ENCODE measurements around the gene PLEKHA7. TPM values are rescaled to one million over a fixed set of nuclear protein-coding genes. Genes with fewer than 3 reads are reported as not detected.

Gene PLEKHA7
- total RNA-seq, 1 donor from 2014 or later: 9.5 TPM

- Histone ChIP-seq H3K27ac (no peak overlapping the region), H3K27me3 (no peaks in the 10 kb centered on the region), H3K9me3 (no peaks in the 10 kb centered on the region), H3K4me3 (no peak overlapping the region), H3K36me3 (no peaks in the 10 kb centered on the region), H3K4me1 (peaks cover 0 to 4% of the 10 kb centered on the region in 2 donors)
- intact Hi-C loops (cut with DNase I): no loop called here
- DNase-seq (ENCODE audit: low spot score in 2 of 2): peak; percentile 39 to 81
- no peak for TF ChIP-seq CTCF (IDR thresholded peaks at IDR 0.05)
Measured at GRCh38 chr11:16815047-16815767, 199.0 kb downstream of the PLEKHA7 start.

GRCh38 chr11:16814410-16815046 lies 199.7 kb downstream of the PLEKHA7 start:
- intact Hi-C loops (cut with DNase I): no loop called here

GRCh38 chr11:16813126-16813525 lies 201.1 kb downstream of the PLEKHA7 start:
- no peak for TF ChIP-seq CTCF (IDR thresholded peaks at IDR 0.05)
- Histone ChIP-seq H3K9me3 (no peaks in the 10 kb centered on the region), H3K4me3 (no peak overlapping the region), H3K27ac (no peak overlapping the region), H3K27me3 (no peaks in the 10 kb centered on the region), H3K36me3 (no peaks in the 10 kb centered on the region), H3K4me1 (peaks cover 0 to 7% of the 10 kb centered on the region in 2 donors)
- intact Hi-C loops (cut with DNase I): no loop called here
- no peak for DNase-seq (ENCODE audit: low spot score in 2 of 2)

More at GRCh38 chr11:16814410-16815046, 199.7 kb downstream of the PLEKHA7 start:
- H3K9me3 ChIP-seq: no peaks in the 10 kb centered on the region
- H3K27ac ChIP-seq: no peak overlapping the region
- peaks cover 0 to 7% of the 10 kb centered on the region in 2 donors for H3K4me1 ChIP-seq
- no peak overlapping the region for H3K4me3 ChIP-seq
- H3K27me3 ChIP-seq: no peaks in the 10 kb centered on the region
- no peaks in the 10 kb centered on the region for H3K36me3 ChIP-seq
- no peak for TF ChIP-seq CTCF (IDR thresholded peaks at IDR 0.05)
- no peak for DNase-seq (ENCODE audit: low spot score in 2 of 2)

GRCh38 chr11:16812274-16812673 lies 201.9 kb downstream of the PLEKHA7 start:
- Histone ChIP-seq H3K27me3 (no peaks in the 10 kb centered on the region), H3K27ac (no peak overlapping the region), H3K4me3 (no peak overlapping the region), H3K4me1 (peaks cover 0 to 7% of the 10 kb centered on the region in 2 donors), H3K36me3 (no peaks in the 10 kb centered on the region), H3K9me3 (no peaks in the 10 kb centered on the region)
- intact Hi-C loops (cut with DNase I): no loop called here
- no peak for DNase-seq (ENCODE audit: low spot score in 2 of 2)
- TF ChIP-seq CTCF (IDR thresholded peaks at IDR 0.05): no peak

- no peak overlapping the region for H3K27ac ChIP-seq
- no peaks in the 10 kb centered on the region for H3K9me3 ChIP-seq
- no peaks in the 10 kb centered on the region for H3K36me3 ChIP-seq
- H3K4me3 ChIP-seq: no peak overlapping the region
- intact Hi-C loops (cut with DNase I): loop anchor here (2.0 kb wide), 1 partner anchor 23 kb away; no protein-coding TSS in a partner anchor
- H3K4me1 ChIP-seq: peaks cover 0 to 12% of the 10 kb centered on the region in 2 donors
- H3K27me3 ChIP-seq: no peaks in the 10 kb centered on the region
- TF ChIP-seq CTCF (IDR thresholded peaks at IDR 0.05): no peak
- DNase-seq (ENCODE audit: low spot score in 2 of 2): no peak
Measured at GRCh38 chr11:16811136-16812020, 202.8 kb downstream of the PLEKHA7 start.

All from ascending aorta (tissue), 2 donors.